Neuronal stem cell (in vitro differentiated cells): Measurements from ENCODE around the gene SLC2A10.
A peak's percentile ranks its signal among the peaks of the same experiment; 100 is the strongest.

Experiments
- DNase-seq: peaks from one replicate; pipeline ENCODE4 v3.0.0-alpha.2; 2013; ENCODE audit warnings: low spot score
- H2AFZ ChIP-seq: one replicate; pipeline ENCODE4 v1.6.1; 2013; ENCODE audit warnings: mild to moderate bottlenecking, low read length, inconsistent platforms
- H2AK5ac ChIP-seq: 2 replicates; pipeline ENCODE4 v1.6.1; 2013; ENCODE audit warnings: low read depth, mild to moderate bottlenecking, inconsistent platforms, low read length, moderate library complexity, mixed read lengths
- H2BK120ac ChIP-seq: 2 replicates; pipeline ENCODE4 v1.6.1; 2013; ENCODE audit warnings: low read depth, mild to moderate bottlenecking, inconsistent platforms, low read length, moderate library complexity, mixed read lengths
- H2BK12ac ChIP-seq: one replicate; pipeline ENCODE4 v1.6.1; 2013; ENCODE audit warnings: low read length, inconsistent platforms
- H2BK15ac ChIP-seq: 2 replicates; pipeline ENCODE4 v1.6.1; 2013; ENCODE audit warnings: mild to moderate bottlenecking, low read length, inconsistent platforms, mixed read lengths
- H2BK5ac ChIP-seq: one replicate; pipeline ENCODE4 v1.6.1; 2013; ENCODE audit warnings: inconsistent platforms, mild to moderate bottlenecking, low read length, moderate library complexity
- H3K14ac ChIP-seq: one replicate; pipeline ENCODE4 v1.6.1; 2013; ENCODE audit warnings: low read length, inconsistent platforms
- H3K18ac ChIP-seq: 2 replicates; pipeline ENCODE4 v1.6.1; 2013; ENCODE audit warnings: low read length, inconsistent platforms
- H3K23ac ChIP-seq: 2 replicates; pipeline ENCODE4 v1.6.1; 2013; ENCODE audit warnings: low read depth, mild to moderate bottlenecking, mixed read lengths, low read length, inconsistent platforms; ENCODE audit not compliant: poor library complexity
- H3K27ac ChIP-seq: replicated peaks from 3 replicates; pipeline ENCODE4 v1.5.1; 2013; ENCODE audit warnings: low read length, inconsistent platforms
- H3K27me3 ChIP-seq, 3 experiments: 2 replicates each; pipeline ENCODE4 v1.6.1; 2013; ENCODE audit warnings: low read length in 3 of 3, mild to moderate bottlenecking in 2 of 3, inconsistent platforms in 1 of 3, low read depth in 1 of 3, mixed read lengths in 1 of 3, moderate library complexity in 1 of 3; ENCODE audit not compliant: control insufficient read depth in 3 of 3, insufficient read depth in 3 of 3
- H3K36me3 ChIP-seq, 2 donors: replicated peaks in 1 of 2; 2 replicates each; pipeline ENCODE4 v1.6.1; 2013; ENCODE audit warnings: low read length in 2 of 2; ENCODE audit not compliant: control insufficient read depth in 2 of 2, insufficient read depth in 2 of 2
- H3K4ac ChIP-seq: 2 replicates; pipeline ENCODE4 v1.6.1; 2013; ENCODE audit warnings: inconsistent platforms, mild to moderate bottlenecking, low read length, moderate library complexity
- H3K4me1 ChIP-seq, 2 donors: 1 replicate in 1 of 2; 2 replicates in 1 of 2; pipeline ENCODE4 v1.6.1; 2013; ENCODE audit warnings: low read length in 2 of 2, low read depth in 1 of 2; ENCODE audit not compliant: control insufficient read depth in 2 of 2, insufficient read depth in 1 of 2
- H3K4me2 ChIP-seq: one replicate; pipeline ENCODE4 v1.6.1; 2013; ENCODE audit warnings: mild to moderate bottlenecking, low read length, inconsistent platforms; ENCODE audit not compliant: insufficient read depth, poor library complexity, severe bottlenecking
- H3K4me3 ChIP-seq, 2 donors: 2 replicates each; pipeline ENCODE4 v1.5.1; 2013; ENCODE audit warnings: low read length in 2 of 2, mild to moderate bottlenecking in 2 of 2, inconsistent platforms in 1 of 2, moderate library complexity in 1 of 2
- H3K79me1 ChIP-seq: one replicate; pipeline ENCODE4 v1.6.1; 2013; ENCODE audit warnings: low read depth, mild to moderate bottlenecking, inconsistent platforms, low read length, moderate library complexity
- H3K9ac ChIP-seq: one replicate; pipeline ENCODE4 v1.6.1; 2013; ENCODE audit warnings: mild to moderate bottlenecking, low read depth, low read length, inconsistent platforms; ENCODE audit not compliant: poor library complexity
- H3K9me3 ChIP-seq, 2 donors: replicated peaks in 1 of 2; 2 replicates each; pipeline versions ENCODE3 to v1.6.1; 2013; ENCODE audit warnings: low read length in 2 of 2, mild to moderate bottlenecking in 2 of 2, inconsistent platforms in 1 of 2, low read depth in 1 of 2, mixed read lengths in 1 of 2, moderate library complexity in 1 of 2; ENCODE audit not compliant: control insufficient read depth in 2 of 2, insufficient read depth in 1 of 2
- H4K8ac ChIP-seq: one replicate; pipeline ENCODE4 v1.6.1; 2013; ENCODE audit warnings: low read depth, mild to moderate bottlenecking, inconsistent platforms, low read length, moderate library complexity
- H4K91ac ChIP-seq: one replicate; pipeline ENCODE4 v1.6.1; 2013; ENCODE audit warnings: low read length, low read depth, mild to moderate bottlenecking, inconsistent platforms; ENCODE audit not compliant: poor library complexity
- WGBS, 2 donors: extraction: QIAGEN DNeasy Blood & Tissue Kit; methylation state at CpG; one replicate each; pipeline ENCODE4 v1.1.7; 2013; ENCODE audit warnings: missing lambda C conversion rate in 2 of 2, mixed read lengths in 1 of 2; ENCODE audit not compliant: insufficient read length in 2 of 2, insufficient replicate concordance in 1 of 2; ENCODE audit errors: extremely low coverage in 2 of 2; 5-methylcytosine and 5-hydroxymethylcytosine counted together

Gene SLC2A10

DNA sequence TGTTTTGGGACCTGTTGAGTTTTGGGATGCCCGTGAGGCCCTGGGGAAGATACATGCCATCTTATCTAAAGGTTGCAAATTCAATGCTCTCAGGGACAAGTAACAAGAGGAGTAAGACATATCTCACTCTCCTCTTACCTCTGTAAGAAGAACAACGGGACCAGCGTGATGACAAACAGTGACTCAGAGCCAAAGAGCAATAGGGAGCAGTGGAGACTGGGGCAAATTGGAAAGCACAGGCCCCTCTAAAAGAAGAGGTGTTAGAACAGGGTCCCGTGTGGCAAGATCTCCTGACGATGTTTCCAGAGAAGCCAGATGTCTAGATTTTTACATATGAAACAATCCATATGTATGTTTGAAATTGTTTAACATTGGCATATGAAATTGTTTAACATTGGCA is 31.8 kb upstream of the SLC2A10 start:
- Histone ChIP-seq H3K14ac (no peak overlapping the region), H3K27ac (no peak overlapping the region), H2BK120ac (no peak overlapping the region), H2AK5ac (no peak overlapping the region), H2BK12ac (no peak overlapping the region), H3K79me1 (no peaks in the 10 kb centered on the region), H3K9me3 (peaks cover 0 to 2% of the 10 kb centered on the region in 2 donors), H2BK5ac (no peak overlapping the region), H3K23ac (no peak overlapping the region), H3K4ac (no peak overlapping the region), H3K27me3 (no peaks in the 10 kb centered on the region), H3K9ac (no peak overlapping the region), H3K36me3 (peaks cover 4 to 15% of the 10 kb centered on the region in 2 donors), H2BK15ac (no peak overlapping the region), H3K4me3 (no peak overlapping the region), H3K4me1 (peaks cover 9 to 15% of the 10 kb centered on the region in 2 donors), H4K91ac (no peak overlapping the region), H4K8ac (no peak overlapping the region), H3K18ac (no peak overlapping the region), H3K4me2 (no peak overlapping the region), H2AFZ (no peak overlapping the region)
- no CpG with 5 or more reads among the region's 5 CpGs for WGBS, 2 donors
- DNase-seq = no peak

DNA sequence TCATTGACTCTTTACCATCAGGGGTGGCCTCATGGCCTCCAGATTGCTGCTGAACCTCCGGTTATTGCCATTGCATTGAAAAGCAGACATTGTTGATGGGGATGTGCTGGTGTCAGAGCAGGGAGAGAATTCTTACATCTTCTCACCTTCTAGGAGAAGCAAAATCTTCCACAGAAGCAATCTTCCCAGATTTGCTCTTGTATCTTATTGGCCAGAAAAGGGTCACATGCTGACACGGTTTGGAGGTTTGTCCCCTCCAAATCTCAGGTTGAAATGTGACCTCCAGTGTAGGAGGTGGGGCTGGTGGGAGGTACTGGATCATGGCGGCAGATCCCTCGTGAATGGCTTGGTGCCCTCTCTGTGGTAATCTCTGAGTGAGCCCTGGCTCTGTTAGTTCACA is 30.9 kb upstream of the SLC2A10 start:
- WGBS, 2 donors = no CpG with 5 or more reads among the region's 4 CpGs
- DNase-seq = no peak
- Histone ChIP-seq H4K8ac (no peak overlapping the region), H3K79me1 (peaks cover 3% of the 10 kb centered on the region), H3K4me3 (no peak overlapping the region), H2AK5ac (no peak overlapping the region), H3K27ac (no peak overlapping the region), H3K4ac (no peak overlapping the region), H3K23ac (no peak overlapping the region), H2BK120ac (no peak overlapping the region), H4K91ac (no peak overlapping the region), H2BK5ac (no peak overlapping the region), H3K18ac (no peak overlapping the region), H2BK15ac (no peak overlapping the region), H3K36me3 (peaks cover 4 to 15% of the 10 kb centered on the region in 2 donors), H2BK12ac (no peak overlapping the region), H3K9ac (no peak overlapping the region), H3K4me2 (no peak overlapping the region), H3K27me3 (no peaks in the 10 kb centered on the region), H3K9me3 (no peaks in the 10 kb centered on the region), H3K4me1 (peaks cover 16 to 23% of the 10 kb centered on the region in 2 donors), H3K14ac (no peak overlapping the region), H2AFZ (no peak overlapping the region)

DNA sequence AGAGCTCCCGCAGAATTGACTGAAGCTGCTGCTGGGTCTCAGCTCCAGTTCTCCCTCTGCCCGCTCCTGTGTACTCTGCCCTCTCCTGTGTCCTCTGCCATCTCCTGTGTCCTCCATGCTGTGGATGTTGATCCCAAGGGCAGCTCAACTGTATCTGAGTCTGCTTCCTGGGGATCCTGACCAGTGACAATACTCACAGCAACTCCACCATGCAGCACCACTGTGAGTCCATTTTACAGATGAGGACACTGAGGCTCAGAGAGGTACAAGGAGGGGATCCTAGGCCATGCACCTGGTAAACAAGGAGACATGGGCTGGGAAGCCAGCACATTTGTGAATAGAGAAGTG is 28.8 kb upstream of the SLC2A10 start:
- H2BK5ac ChIP-seq = no peak overlapping the region
- peaks cover 6 to 29% of the 10 kb centered on the region in 2 donors for H3K36me3 ChIP-seq
- no peak overlapping the region for H4K8ac ChIP-seq
- no peak overlapping the region for H3K4me3 ChIP-seq
- H3K79me1 ChIP-seq = peaks cover 5% of the 10 kb centered on the region
- no peak overlapping the region for H2BK120ac ChIP-seq
- H3K4me2 ChIP-seq = no peak overlapping the region
- DNase-seq = no peak
- no peaks in the 10 kb centered on the region for H3K9me3 ChIP-seq
- no peak overlapping the region for H3K23ac ChIP-seq
- no CpG with 5 or more reads among the region's 2 CpGs for WGBS, 2 donors
- no peak overlapping the region for H3K27ac ChIP-seq
- H2BK12ac ChIP-seq = no peak overlapping the region
- no peak overlapping the region for H3K4ac ChIP-seq
- no peak overlapping the region for H3K18ac ChIP-seq
- H3K14ac ChIP-seq = no peak overlapping the region
- H2BK15ac ChIP-seq = no peak overlapping the region
- peaks cover 15 to 18% of the 10 kb centered on the region in 2 donors for H3K4me1 ChIP-seq
- no peaks in the 10 kb centered on the region for H3K27me3 ChIP-seq
- H2AK5ac ChIP-seq = no peak overlapping the region
- no peak overlapping the region for H2AFZ ChIP-seq
- H3K9ac ChIP-seq = no peak overlapping the region
- H4K91ac ChIP-seq = no peak overlapping the region

DNA sequence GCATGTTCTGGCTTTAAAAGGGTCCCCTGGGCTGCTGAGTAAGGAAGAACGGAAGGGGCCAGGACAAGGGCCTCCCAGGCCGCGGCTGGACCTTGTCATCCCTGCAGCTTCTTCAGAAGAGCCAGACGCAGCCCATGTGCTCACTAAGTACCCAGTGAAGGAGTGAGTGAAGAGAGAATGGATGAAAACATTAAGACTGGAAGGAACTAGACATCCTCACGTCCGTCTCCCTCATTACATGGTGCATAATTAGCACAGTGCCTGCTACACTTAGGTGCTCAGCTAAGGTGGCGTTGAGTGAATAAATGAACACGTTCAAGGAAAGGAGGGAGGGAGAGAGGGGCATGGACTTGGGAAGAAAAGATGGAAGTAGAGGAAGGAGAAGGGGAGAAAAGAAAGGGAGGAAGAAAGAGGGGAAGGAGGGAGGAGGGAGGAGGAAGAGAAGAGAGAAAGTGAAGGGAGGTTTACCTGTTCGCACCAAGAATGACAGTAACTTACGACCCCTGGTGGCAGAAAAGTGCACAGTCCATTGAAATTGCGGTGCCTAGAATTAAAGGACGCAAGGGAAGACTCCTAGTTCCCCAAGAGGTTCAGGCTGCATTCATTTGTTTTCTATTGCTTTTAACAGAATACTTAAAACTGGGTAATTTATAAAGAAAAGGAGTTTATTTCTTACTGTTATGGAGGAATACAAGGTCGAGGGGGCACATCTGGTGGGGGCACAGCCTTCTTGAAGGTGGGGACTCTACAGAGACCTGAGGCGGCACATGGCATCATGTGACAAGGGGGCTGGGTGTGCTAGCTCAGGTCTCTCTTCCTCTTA is 28.2 kb upstream of the SLC2A10 start:
- Histone ChIP-seq H3K4me2 (no peak overlapping the region), H3K4me1 (peaks cover 15 to 18% of the 10 kb centered on the region in 2 donors)

More for the DNA sequence above, 28.2 kb upstream of the SLC2A10 start:
- WGBS, 2 donors = no CpG with 5 or more reads among the region's 14 CpGs
- no peak overlapping the region for H2BK5ac ChIP-seq
- no peaks in the 10 kb centered on the region for H3K27me3 ChIP-seq
- H2AFZ ChIP-seq = no peak overlapping the region
- no peak overlapping the region for H4K91ac ChIP-seq
- H2BK15ac ChIP-seq = no peak overlapping the region
- H2BK120ac ChIP-seq = no peak overlapping the region
- no peak overlapping the region for H2BK12ac ChIP-seq
- no peaks in the 10 kb centered on the region for H3K9me3 ChIP-seq
- H3K4ac ChIP-seq = no peak overlapping the region
- H3K79me1 ChIP-seq = peaks cover 5% of the 10 kb centered on the region
- no peak overlapping the region for H3K14ac ChIP-seq
- no peak overlapping the region for H4K8ac ChIP-seq
- H3K36me3 ChIP-seq = peaks cover 8 to 35% of the 10 kb centered on the region in 2 donors
- DNase-seq = peak; percentile 67
- no peak overlapping the region for H3K27ac ChIP-seq
- H3K9ac ChIP-seq = no peak overlapping the region
- H3K23ac ChIP-seq = no peak overlapping the region
- H3K18ac ChIP-seq = no peak overlapping the region
- H2AK5ac ChIP-seq = no peak overlapping the region
- H3K4me3 ChIP-seq = no peak overlapping the region
